PC-9 (cell line): ENCODE data around the gene SUN3.

Source experiments
- EZH2 ChIP-seq: fragments of 200-600 bp; sonication (generic); IDR thresholded peaks from 2 replicates; pipeline ENCODE4 v1.8.0; 2017; ENCODE audit warnings: antibody characterized with exemption, low read depth
- TF ChIP-seq, protein P1 (sequence below): fragments of 200-600 bp; sonication (generic); conservative IDR thresholded peaks from 2 replicates; pipeline ENCODE4 v1.6.1; 2017; ENCODE audit warnings: mixed run types, antibody characterized with exemption, mild to moderate bottlenecking, moderate library complexity

- TF ChIP-seq, protein P1, sequence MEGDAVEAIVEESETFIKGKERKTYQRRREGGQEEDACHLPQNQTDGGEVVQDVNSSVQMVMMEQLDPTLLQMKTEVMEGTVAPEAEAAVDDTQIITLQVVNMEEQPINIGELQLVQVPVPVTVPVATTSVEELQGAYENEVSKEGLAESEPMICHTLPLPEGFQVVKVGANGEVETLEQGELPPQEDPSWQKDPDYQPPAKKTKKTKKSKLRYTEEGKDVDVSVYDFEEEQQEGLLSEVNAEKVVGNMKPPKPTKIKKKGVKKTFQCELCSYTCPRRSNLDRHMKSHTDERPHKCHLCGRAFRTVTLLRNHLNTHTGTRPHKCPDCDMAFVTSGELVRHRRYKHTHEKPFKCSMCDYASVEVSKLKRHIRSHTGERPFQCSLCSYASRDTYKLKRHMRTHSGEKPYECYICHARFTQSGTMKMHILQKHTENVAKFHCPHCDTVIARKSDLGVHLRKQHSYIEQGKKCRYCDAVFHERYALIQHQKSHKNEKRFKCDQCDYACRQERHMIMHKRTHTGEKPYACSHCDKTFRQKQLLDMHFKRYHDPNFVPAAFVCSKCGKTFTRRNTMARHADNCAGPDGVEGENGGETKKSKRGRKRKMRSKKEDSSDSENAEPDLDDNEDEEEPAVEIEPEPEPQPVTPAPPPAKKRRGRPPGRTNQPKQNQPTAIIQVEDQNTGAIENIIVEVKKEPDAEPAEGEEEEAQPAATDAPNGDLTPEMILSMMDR: no peak
- no peak for TF ChIP-seq EZH2
Measured at GRCh38 chr7:47943676-47944474, 85.0 kb downstream of the SUN3 start.
